OCI-LY7 (cell line): ENCODE measurements around the gene MSH3. TPM values are rescaled to one million over a fixed set of nuclear protein-coding genes. Genes with fewer than 3 reads are reported as not detected.

Experiments used
- BruUV-seq: library from RNA; stranded (reverse); fragments of 400-500 nt; replicated peaks from 2 replicates; lab custom pipeline; 2021; lab: Mats Ljungman, UMichigan
- CTCF ChIA-PET: fragments of 300-600 bp; sonication (Branson Sonifier 250); formaldehyde crosslinking; loops from one replicate; lab custom pipeline; 2022; ENCODE audit warnings: antibody characterized with exemption; ENCODE audit not compliant: unreplicated experiment; lab: Charles Lee
- POLR2A ChIA-PET: fragments of 300-600 bp; sonication (Branson Sonifier 250); formaldehyde crosslinking; loops from one replicate; lab custom pipeline; 2022; ENCODE audit warnings: antibody characterized with exemption; lab: Charles Lee
- DNase-seq: peaks from one replicate; pipeline ENCODE4 v3.0.0-alpha.2; 2015; ENCODE audit warnings: low spot score
- H2AFZ ChIP-seq: fragments of 200-600 bp; sonication (generic), shearing (Covaris generic); 2 replicates; pipeline ENCODE4 v1.6.1; 2014; ENCODE audit warnings: mild to moderate bottlenecking, antibody characterized with exemption, low read length, moderate library complexity
- H3K27ac ChIP-seq: fragments of 200-600 bp; sonication (generic); 2 replicates; pipeline ENCODE4 v1.5.1; 2014; ENCODE audit warnings: mixed run types, low read depth, mild to moderate bottlenecking, moderate library complexity, low read length, inconsistent platforms; ENCODE audit not compliant: poor library complexity, severe bottlenecking
- H3K36me3 ChIP-seq: fragments of 200-600 bp; sonication (generic); 2 replicates; pipeline ENCODE4 v1.6.1; 2014; ENCODE audit warnings: mild to moderate bottlenecking, antibody characterized with exemption, low read length, moderate library complexity, mixed read lengths; ENCODE audit not compliant: insufficient read depth
- H3K4me1 ChIP-seq: fragments of 200-600 bp; sonication (generic); 2 replicates; pipeline ENCODE4 v1.5.1; 2014; ENCODE audit warnings: mild to moderate bottlenecking, low read length; ENCODE audit not compliant: insufficient read depth, poor library complexity, severe bottlenecking
- H3K4me2 ChIP-seq: fragments of 200-600 bp; sonication (generic); 2 replicates; pipeline ENCODE4 v1.6.1; 2014; ENCODE audit warnings: mild to moderate bottlenecking, low read length
- H3K4me3 ChIP-seq: fragments of 200-600 bp; sonication (generic); 2 replicates; pipeline ENCODE4 v1.5.1; 2014; ENCODE audit warnings: mild to moderate bottlenecking, low read depth, low read length; ENCODE audit not compliant: poor library complexity, severe bottlenecking
- H3K79me2 ChIP-seq: fragments of 200-600 bp; sonication (generic); 2 replicates; pipeline ENCODE4 v1.6.1; 2016; ENCODE audit warnings: low read depth, mild to moderate bottlenecking, low read length, moderate library complexity, mixed read lengths; ENCODE audit not compliant: insufficient read depth
- H3K9me2 ChIP-seq: fragments of 200-600 bp; sonication (generic); 2 replicates; pipeline ENCODE4 v1.6.1; 2016; ENCODE audit warnings: mild to moderate bottlenecking, low read length, mixed read lengths; ENCODE audit not compliant: insufficient read depth
- H3K9me3 ChIP-seq: fragments of 200-600 bp; sonication (generic); 2 replicates; pipeline ENCODE4 v1.6.1; 2014; ENCODE audit warnings: mild to moderate bottlenecking, mixed run types, low read length, mixed read lengths
- H4K20me1 ChIP-seq: fragments of 200-600 bp; sonication (generic); 2 replicates; pipeline ENCODE4 v1.6.1; 2014; ENCODE audit warnings: mild to moderate bottlenecking, antibody characterized with exemption, low read length, moderate library complexity, mixed read lengths; ENCODE audit not compliant: insufficient read depth
- EZH2phosphoT487 ChIP-seq: fragments of 200-600 bp; sonication (generic); IDR thresholded peaks from 2 replicates; pipeline ENCODE4 v1.6.1; 2018; ENCODE audit warnings: low read depth, borderline replicate concordance, mild to moderate bottlenecking, mixed run types, antibody characterized with exemption, low read length, moderate library complexity, mixed read lengths
- intact Hi-C: fragments of 100-400 bp; cut with micrococcal nuclease; formaldehyde crosslinking; loops from one replicate; pipeline ENCODE4 v1.10.0; 2022; ENCODE audit not compliant: unreplicated experiment
- small RNA-seq: library from RNA; depleted of rRNA; stranded (forward); fragments of <200 nt; gene quantifications from one replicate; pipeline ENCODE3, GENCODE V24; 2014
- total RNA-seq, 2 experiments: library from RNA; depleted of rRNA in 1 of 2; stranded (reverse); fragments of >200 nt in 1 of 2; shearing (Covaris generic) in 1 of 2; gene quantifications; 2 replicates each; pipeline ENCODE4 v1.2.3, GENCODE V29; 2014 to 2022
- TF ChIP-seq, protein P1 (sequence below): fragments of 200-600 bp; sonication (generic); conservative IDR thresholded peaks from 2 replicates; pipeline ENCODE4 v1.5.1; 2014; ENCODE audit warnings: mild to moderate bottlenecking, antibody characterized with exemption, low read length, moderate library complexity, mixed read lengths

Gene MSH3
- total RNA-seq, 2 experiments from 2014 or later, result 15.4 to 28.3 TPM

DNA sequence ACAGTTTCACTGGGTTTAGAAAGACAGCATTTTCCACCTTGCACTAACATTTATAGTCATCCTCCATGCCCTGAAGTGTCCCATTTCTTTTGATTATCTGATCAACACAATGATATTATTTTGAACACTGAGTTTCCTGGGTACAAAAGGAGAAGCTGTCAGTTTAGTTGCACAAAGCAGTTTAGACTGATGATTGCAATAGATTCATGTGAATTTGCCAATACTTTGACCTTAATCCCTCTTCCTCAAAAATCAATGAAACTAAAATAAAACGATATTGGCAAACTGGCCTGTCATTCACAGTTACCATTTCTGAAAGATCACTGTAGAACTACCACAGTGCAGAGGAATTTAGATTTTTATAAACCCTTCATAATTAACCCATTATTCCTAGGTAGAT, 271.5 kb downstream of the MSH3 start:
- intact Hi-C loops, result no loop called here
- no peak for TF ChIP-seq EZH2phosphoT487
- TF ChIP-seq, protein P1, sequence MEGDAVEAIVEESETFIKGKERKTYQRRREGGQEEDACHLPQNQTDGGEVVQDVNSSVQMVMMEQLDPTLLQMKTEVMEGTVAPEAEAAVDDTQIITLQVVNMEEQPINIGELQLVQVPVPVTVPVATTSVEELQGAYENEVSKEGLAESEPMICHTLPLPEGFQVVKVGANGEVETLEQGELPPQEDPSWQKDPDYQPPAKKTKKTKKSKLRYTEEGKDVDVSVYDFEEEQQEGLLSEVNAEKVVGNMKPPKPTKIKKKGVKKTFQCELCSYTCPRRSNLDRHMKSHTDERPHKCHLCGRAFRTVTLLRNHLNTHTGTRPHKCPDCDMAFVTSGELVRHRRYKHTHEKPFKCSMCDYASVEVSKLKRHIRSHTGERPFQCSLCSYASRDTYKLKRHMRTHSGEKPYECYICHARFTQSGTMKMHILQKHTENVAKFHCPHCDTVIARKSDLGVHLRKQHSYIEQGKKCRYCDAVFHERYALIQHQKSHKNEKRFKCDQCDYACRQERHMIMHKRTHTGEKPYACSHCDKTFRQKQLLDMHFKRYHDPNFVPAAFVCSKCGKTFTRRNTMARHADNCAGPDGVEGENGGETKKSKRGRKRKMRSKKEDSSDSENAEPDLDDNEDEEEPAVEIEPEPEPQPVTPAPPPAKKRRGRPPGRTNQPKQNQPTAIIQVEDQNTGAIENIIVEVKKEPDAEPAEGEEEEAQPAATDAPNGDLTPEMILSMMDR, result no peak
- POLR2A ChIA-PET, result no interaction called here
- Histone ChIP-seq H4K20me1 (no peaks in the 10 kb centered on the region), H3K9me3 (no peaks in the 10 kb centered on the region), H3K9me2 (no peaks in the 10 kb centered on the region), H3K79me2 (no peaks in the 10 kb centered on the region), H3K27ac (no peak overlapping the region), H3K36me3 (no peaks in the 10 kb centered on the region), H3K4me2 (no peak overlapping the region), H3K4me3 (no peak overlapping the region), H3K4me1 (no peaks in the 10 kb centered on the region), H2AFZ (no peak overlapping the region)
- CTCF ChIA-PET, result no interaction called here
- DNase-seq, result no peak
- no TSS peak for BruUV-seq

Small RNAs within 50 kb of the gene (small RNA-seq; reads per million reads assigned to genes)
- not detected for gene MTRNR2L2

Other genes starting within 250 kb of the MSH3 start
- 8.0 and 8.7 TPM in 2 replicates for gene ZFYVE16, start 246.6 kb upstream of the MSH3 start, total RNA-seq (2014; rRNA removed; shearing (Covaris generic))
- 21.6 and 23.2 TPM in 2 replicates for gene ZFYVE16, start 246.6 kb upstream of the MSH3 start, total RNA-seq (2022)
- gene FAM151B, start 166.6 kb upstream of the MSH3 start, total RNA-seq (2014; rRNA removed; shearing (Covaris generic)), result not detected in 2 replicates
- not detected in 2 replicates for gene FAM151B, start 166.6 kb upstream of the MSH3 start, total RNA-seq (2022)
- gene ANKRD34B, start 84.4 kb upstream of the MSH3 start, total RNA-seq (2014; rRNA removed; shearing (Covaris generic)), result not detected in 2 replicates
- gene ANKRD34B, start 84.4 kb upstream of the MSH3 start, total RNA-seq (2022), result not detected in 2 replicates
- 99.9 and 115 TPM in 2 replicates for gene DHFR, start 331 bp downstream of the MSH3 start, total RNA-seq (2014; rRNA removed; shearing (Covaris generic))
- gene DHFR, start 331 bp downstream of the MSH3 start, total RNA-seq (2022), result 164 and 168 TPM in 2 replicates